ENCODE data around the gene ARHGAP26. TPM values are rescaled to one million over a fixed set of nuclear protein-coding genes. Genes with fewer than 3 reads are reported as not detected.
A peak's percentile ranks its signal among the peaks of the same experiment; 100 is the strongest.

The ARHGAP26 gene
- total RNA-seq, 1 donor from 2014 or later, result 42.1 TPM

GRCh38 chr5:142886211-142886610 lies 116.0 kb downstream of the ARHGAP26 start:
- Histone ChIP-seq H3K4me1 (peaks cover 27% of the 10 kb centered on the region), H3K36me3 (peaks cover 4% of the 10 kb centered on the region), H3K27me3 (ENCODE audit: low read depth) (no peaks in the 10 kb centered on the region), H3K4me3 (no peak overlapping the region), H3K9me3 (no peaks in the 10 kb centered on the region), H3K27ac (no peak overlapping the region)
- ATAC-seq (no peak), DNase-seq (no peak)
- intact Hi-C loops (cut with DNase I), result loop anchor here (5.0 kb wide), 1 partner anchor 169 kb away; no protein-coding TSS in a partner anchor
- no peak for TF ChIP-seq CTCF (IDR thresholded peaks at IDR 0.05)

GRCh38 chr5:142886956-142887355 lies 116.8 kb downstream of the ARHGAP26 start:
- Histone ChIP-seq H3K9me3 (no peaks in the 10 kb centered on the region), H3K4me1 (peaks cover 20% of the 10 kb centered on the region), H3K4me3 (no peak overlapping the region), H3K36me3 (peaks cover 4% of the 10 kb centered on the region), H3K27me3 (ENCODE audit: low read depth) (no peaks in the 10 kb centered on the region), H3K27ac (no peak overlapping the region)
- no peak for TF ChIP-seq CTCF (IDR thresholded peaks at IDR 0.05)
- ATAC-seq (no peak), DNase-seq (no peak)
- intact Hi-C loops (cut with DNase I), result loop anchor here (5.0 kb wide), 1 partner anchor 170 kb away; no protein-coding TSS in a partner anchor

- ATAC-seq, result peak; percentile 76 to 80
- intact Hi-C loops (cut with DNase I), result loop anchor here (5.0 kb wide), 1 partner anchor 171 kb away; no protein-coding TSS in a partner anchor
- H3K27me3 ChIP-seq (ENCODE audit: low read depth), result no peaks in the 10 kb centered on the region
Measured at GRCh38 chr5:142888469-142889085, 118.4 kb downstream of the ARHGAP26 start.

GRCh38 chr5:142892021-142892420 lies 121.8 kb downstream of the ARHGAP26 start:
- DNase-seq, result no peak
- TF ChIP-seq CTCF (IDR thresholded peaks at IDR 0.05), result no peak
- no peaks in the 10 kb centered on the region for H3K27me3 ChIP-seq (ENCODE audit: low read depth)
- peaks cover 19% of the 10 kb centered on the region for H3K36me3 ChIP-seq
- no peak overlapping the region for H3K27ac ChIP-seq
- intact Hi-C loops (cut with DNase I), result no loop called here
- H3K4me1 ChIP-seq, result no peaks in the 10 kb centered on the region
- no peak for ATAC-seq
- no peaks in the 10 kb centered on the region for H3K9me3 ChIP-seq
- no peak overlapping the region for H3K4me3 ChIP-seq

More at GRCh38 chr5:142888469-142889085, 118.4 kb downstream of the ARHGAP26 start:
- TF ChIP-seq CTCF (IDR thresholded peaks at IDR 0.05), result peak; percentile 71
- Histone ChIP-seq H3K36me3 (peaks cover 4% of the 10 kb centered on the region), H3K4me1 (peaks cover 4% of the 10 kb centered on the region), H3K4me3 (no peak overlapping the region), H3K27ac (no peak overlapping the region), H3K9me3 (no peaks in the 10 kb centered on the region)
- no peak for DNase-seq

- no peaks in the 10 kb centered on the region for H3K27me3 ChIP-seq (ENCODE audit: low read depth)
- H3K4me1 ChIP-seq, result no peaks in the 10 kb centered on the region
- no peak overlapping the region for H3K4me3 ChIP-seq
- ATAC-seq, result no peak
- no peaks in the 10 kb centered on the region for H3K9me3 ChIP-seq
- DNase-seq, result no peak
- no peak for TF ChIP-seq CTCF (IDR thresholded peaks at IDR 0.05)
- H3K27ac ChIP-seq, result no peak overlapping the region
- H3K36me3 ChIP-seq, result peaks cover 27% of the 10 kb centered on the region
- intact Hi-C loops (cut with DNase I), result no loop called here
Measured at GRCh38 chr5:142894315-142894714, 124.1 kb downstream of the ARHGAP26 start.
